ENCODE results near the gene SPNS1. TPM values are rescaled to one million over a fixed set of nuclear protein-coding genes. Genes with fewer than 3 reads are reported as not detected.

The SPNS1 gene
- total RNA-seq, 1 experiment from 2014 or later = 61.3 TPM

- CTCF ChIA-PET = interaction anchor here (0.6 to 1.0 kb wide), 5 partner anchors 11 to 29 kb away, joined by 3 to 5 read pairs (median 3); partner anchors contain the start of genes LAT and NFATC2IP
- Mint-ChIP-seq H3K27ac (ENCODE audit: unreplicated experiment) (peak overlapping the region; percentile 96), H3K36me3 (ENCODE audit: insufficient read depth, unreplicated experiment) (peaks cover 17% of the 10 kb centered on the region), H3K27me3 (ENCODE audit: insufficient read depth, unreplicated experiment) (no peaks in the 10 kb centered on the region), H3K4me1 (ENCODE audit: low read depth, unreplicated experiment) (peaks cover 13% of the 10 kb centered on the region), H3K4me3 (ENCODE audit: unreplicated experiment) (peak overlapping the region; percentile 97), H3K9me3 (ENCODE audit: unreplicated experiment) (no peaks in the 10 kb centered on the region)
- H3K36me3 ChIP-seq (ENCODE audit: control insufficient read depth, insufficient read depth, low read length) = no peaks in the 10 kb centered on the region
- no peaks in the 10 kb centered on the region for H3K9me3 ChIP-seq
- H3K4me1 ChIP-seq = 0 out of 2 replicates have a peak, but pooled peaks cover 6% of the 10 kb centered on the region
- H3K27me3 ChIP-seq (replicated peaks; ENCODE audit: control insufficient read depth, insufficient read depth, low read length) = no peaks in the 10 kb centered on the region
- TF ChIP-seq CTCF (IDR thresholded peaks at IDR 0.05; ENCODE audit: insufficient read depth in 1 of 2, low read depth in 1 of 2, low read length in 1 of 2, severe bottlenecking in 1 of 2, unreplicated experiment in 1 of 2) = peak; percentile 55 to 77
- BruUV-seq (replicated peaks) = TSS peak; percentile 96
- intact Hi-C loops (cut with micrococcal nuclease; ENCODE audit: unreplicated experiment) = loop anchor here (5.0 kb wide), 1 partner anchor 1093 kb away; the partner anchor contains the start of gene ALDOA
- peak; percentile 71 to 73 for DNase-seq
- peak overlapping the region; percentile 98 for H3K4me3 ChIP-seq (ENCODE audit: low read depth, low read length)
- POLR2A ChIA-PET = interaction anchor here (0.6 to 0.9 kb wide), 4 partner anchors 23 to 855 kb away, joined by 3 to 7 read pairs (median 4); partner anchors contain the start of genes NFATC2IP and SH2B1
These were observed 556 bp upstream of the SPNS1 start for GRCh38 chr16:28974007-28974436.

- Mint-ChIP-seq H3K4me3 (ENCODE audit: unreplicated experiment) (peak overlapping the region; percentile 97), H3K9me3 (ENCODE audit: unreplicated experiment) (no peaks in the 10 kb centered on the region), H3K36me3 (ENCODE audit: insufficient read depth, unreplicated experiment) (peaks cover 24% of the 10 kb centered on the region), H3K4me1 (ENCODE audit: low read depth, unreplicated experiment) (peaks cover 13% of the 10 kb centered on the region), H3K27ac (ENCODE audit: unreplicated experiment) (peak overlapping the region; percentile 96), H3K27me3 (ENCODE audit: insufficient read depth, unreplicated experiment) (no peaks in the 10 kb centered on the region)
- no TSS peak for BruUV-seq (replicated peaks)
- CTCF ChIA-PET = no interaction called here
- Histone ChIP-seq H3K9me3 (no peaks in the 10 kb centered on the region), H3K36me3 (ENCODE audit: control insufficient read depth, insufficient read depth, low read length) (no peaks in the 10 kb centered on the region), H3K27me3 (replicated peaks; ENCODE audit: control insufficient read depth, insufficient read depth, low read length) (no peaks in the 10 kb centered on the region), H3K4me1 (0 out of 2 replicates have a peak, but pooled peaks cover 6% of the 10 kb centered on the region), H3K4me3 (ENCODE audit: low read depth, low read length) (peak overlapping the region; percentile 98)
- POLR2A ChIA-PET = no interaction called here
- TF ChIP-seq CTCF (IDR thresholded peaks at IDR 0.05; ENCODE audit: insufficient read depth in 1 of 2, low read depth in 1 of 2, low read length in 1 of 2, severe bottlenecking in 1 of 2, unreplicated experiment in 1 of 2) = no peak
- DNase-seq = no peak
- intact Hi-C loops (cut with micrococcal nuclease; ENCODE audit: unreplicated experiment) = no loop called here
These were observed 601 bp downstream of the SPNS1 start for GRCh38 chr16:28975158-28975599.

GRCh38 chr16:28977703-28978662 lies 3.4 kb downstream of the SPNS1 start:
- intact Hi-C loops (cut with micrococcal nuclease; ENCODE audit: unreplicated experiment) = no loop called here
- no peaks in the 10 kb centered on the region for H3K27me3 Mint-ChIP-seq (ENCODE audit: insufficient read depth, unreplicated experiment)
- H3K4me3 Mint-ChIP-seq (ENCODE audit: unreplicated experiment) = no peak overlapping the region
- Histone ChIP-seq H3K4me1 (0 out of 2 replicates have a peak, but pooled peaks cover 6% of the 10 kb centered on the region), H3K4me3 (ENCODE audit: low read depth, low read length) (no peak overlapping the region), H3K9me3 (no peaks in the 10 kb centered on the region), H3K36me3 (ENCODE audit: control insufficient read depth, insufficient read depth, low read length) (peaks cover 1% of the 10 kb centered on the region), H3K27me3 (replicated peaks; ENCODE audit: control insufficient read depth, insufficient read depth, low read length) (no peaks in the 10 kb centered on the region)
- no peak overlapping the region for H3K27ac Mint-ChIP-seq (ENCODE audit: unreplicated experiment)
- BruUV-seq (replicated peaks) = no TSS peak
- H3K9me3 Mint-ChIP-seq (ENCODE audit: unreplicated experiment) = no peaks in the 10 kb centered on the region
- POLR2A ChIA-PET = interaction anchor here (1.4 kb wide), 1 partner anchor 27 kb away, joined by 3 read pairs; the partner anchor contains the start of gene NFATC2IP
- peaks cover 28% of the 10 kb centered on the region for H3K36me3 Mint-ChIP-seq (ENCODE audit: insufficient read depth, unreplicated experiment)
- DNase-seq = peak in 1 of 2 experiments; percentile 56
- CTCF ChIA-PET = interaction anchor here (0.6 to 0.8 kb wide), 4 partner anchors 9 to 494 kb away, joined by 3 to 6 read pairs (median 4); partner anchors contain the start of gene SGF29
- peaks cover 13% of the 10 kb centered on the region for H3K4me1 Mint-ChIP-seq (ENCODE audit: low read depth, unreplicated experiment)
- TF ChIP-seq CTCF (IDR thresholded peaks at IDR 0.05; ENCODE audit: insufficient read depth in 1 of 2, low read depth in 1 of 2, low read length in 1 of 2, severe bottlenecking in 1 of 2, unreplicated experiment in 1 of 2) = peak; percentile 59 to 73

Data from Caco-2 (cell line).